K562 (cell line): ENCODE results near the gene NECTIN2. TPM values are rescaled to one million over a fixed set of nuclear protein-coding genes. Genes with fewer than 3 reads are reported as not detected.
A peak's percentile ranks its signal among the peaks of the same experiment; 100 is the strongest.

Experiments used
- ATAC-seq: fragments of 200-7000 bp; cut with Tn5 transposase; 3 replicates; pipeline ENCODE4 v1.9.1; 2020; ENCODE audit warnings: moderate library complexity
- BruUV-seq: library from RNA; stranded (reverse); fragments of 400-500 nt; replicated peaks from 2 replicates; lab custom pipeline; 2021; lab: Mats Ljungman, UMichigan
- CTCF ChIA-PET: fragments of 300-600 bp; formaldehyde crosslinking; extraction: SDS; loops from one replicate; lab custom pipeline; 2021; ENCODE audit warnings: low intra/inter-chr PET ratio; lab: Yijun Ruan, JAX
- POLR2A ChIA-PET: fragments of 300-600, 350-650 bp; sonication (Branson Sonifier 250); formaldehyde crosslinking; extraction: SDS; loops from one replicate; lab custom pipeline; 2021; ENCODE audit warnings: antibody characterized with exemption, inconsistent platforms; lab: Yijun Ruan, JAX
- DNase-seq, 4 experiments: peaks; one replicate each; pipeline versions ENCODE4 v3.0.0 to v3.0.0-alpha.2; 2011 to 2018; ENCODE audit warnings: low spot score in 3 of 4, mixed read lengths in 3 of 4; ENCODE audit errors: extremely low read depth in 1 of 4
- FAIRE-seq: peaks from 2 replicates; lab custom pipeline; 2011; peaks lifted over from hg19 to GRCh38; lab: Jason Lieb, UNC
- H2AFZ ChIP-seq: 2 replicates; pipeline ENCODE4 v1.6.0; 2011; ENCODE audit warnings: low read depth, low read length, control low read depth, inconsistent platforms
- H3K27ac ChIP-seq: fragments of 200-600 bp; 3 replicates; pipeline ENCODE4 v1.8.0; 2011; ENCODE audit warnings: low read depth, mild to moderate bottlenecking, control low read depth, inconsistent platforms, low read length, moderate library complexity, mixed read lengths; ENCODE audit errors: extremely low read depth
- H3K27me3 ChIP-seq, 2 experiments: fragments of 300-600 bp in 1 of 2; 2 replicates in 1 of 2; 3 replicates in 1 of 2; pipeline versions ENCODE4 v1.6.0 to v1.8.0; 2011; ENCODE audit warnings: inconsistent platforms in 2 of 2, low read length in 2 of 2, mild to moderate bottlenecking in 1 of 2, mixed read lengths in 1 of 2, moderate library complexity in 1 of 2; ENCODE audit not compliant: control insufficient read depth in 2 of 2, insufficient read depth in 2 of 2
- H3K36me3 ChIP-seq: fragments of 300-600 bp; 3 replicates; pipeline ENCODE4 v1.8.0; 2011; ENCODE audit warnings: mild to moderate bottlenecking, low read length, inconsistent platforms; ENCODE audit not compliant: control insufficient read depth, insufficient read depth
- H3K4me1 ChIP-seq, 2 experiments: fragments of 200-600 bp in 1 of 2; replicated peaks in 1 of 2; 2 replicates in 1 of 2; 3 replicates in 1 of 2; pipeline versions ENCODE4 v1.5.1 to v1.8.0; 2011; ENCODE audit warnings: inconsistent platforms in 2 of 2, low read length in 2 of 2, mild to moderate bottlenecking in 1 of 2, mixed read lengths in 1 of 2, moderate library complexity in 1 of 2; ENCODE audit not compliant: control insufficient read depth in 2 of 2, insufficient read depth in 2 of 2
- H3K4me2 ChIP-seq: 2 replicates; pipeline ENCODE4 v1.6.1; 2011; ENCODE audit warnings: low read length, control low read depth, inconsistent platforms, mixed read lengths; ENCODE audit not compliant: insufficient read depth
- H3K4me3 ChIP-seq: fragments of 200-600 bp; sonication (generic), shearing (Covaris generic); 2 replicates; pipeline ENCODE4 v1.5.1; 2016; ENCODE audit warnings: control low read depth, inconsistent platforms
- H3K79me2 ChIP-seq: fragments of 200-600 bp; 3 replicates; pipeline ENCODE4 v1.8.0; 2011; ENCODE audit warnings: low read length, inconsistent platforms; ENCODE audit not compliant: control insufficient read depth, insufficient read depth
- H3K9ac ChIP-seq, 2 experiments: 2 replicates each; pipeline versions ENCODE4 v1.6.0 to v1.6.1; 2011; ENCODE audit warnings: low read depth in 2 of 2, low read length in 2 of 2, control low read depth in 1 of 2, inconsistent platforms in 1 of 2, mild to moderate bottlenecking in 1 of 2, mixed read lengths in 1 of 2; ENCODE audit not compliant: insufficient read depth in 1 of 2
- H3K9me1 ChIP-seq: one replicate; pipeline ENCODE4 v1.6.0; 2011; ENCODE audit warnings: inconsistent platforms, mild to moderate bottlenecking, low read length, moderate library complexity; ENCODE audit not compliant: control insufficient read depth, insufficient read depth
- H3K9me3 ChIP-seq: replicated peaks from 2 replicates; pipeline ENCODE4 v1.5.1; 2011; ENCODE audit warnings: low read depth, low read length, inconsistent platforms; ENCODE audit not compliant: control insufficient read depth, insufficient read depth
- H4K20me1 ChIP-seq: replicated peaks from 2 replicates; pipeline ENCODE4 v1.6.1; 2011; ENCODE audit warnings: low read length, inconsistent platforms, mixed read lengths; ENCODE audit not compliant: control insufficient read depth, insufficient read depth
- MEF2A ChIP-seq: IDR thresholded peaks from 2 replicates; pipeline ENCODE4 v1.6.1; 2011; ENCODE audit warnings: low read depth, mild to moderate bottlenecking, low read length, moderate library complexity; ENCODE audit not compliant: control insufficient read depth
- NFXL1 ChIP-seq: fragments of 450-650 bp; formaldehyde crosslinking; IDR thresholded peaks from 2 replicates; pipeline ENCODE4 v1.4.0; 2021; ENCODE audit warnings: mild to moderate bottlenecking
- PHB2 ChIP-seq: fragments of 450-650 bp; IDR thresholded peaks from 2 replicates; pipeline ENCODE4 v1.6.1; 2017; ENCODE audit warnings: low read depth
- RAD21 ChIP-seq, 2 experiments: fragments of 250-450 bp in 1 of 2; fragments of 450-650 bp in 1 of 2; sonication (Bioruptor Pico) in 1 of 2; formaldehyde crosslinking in 1 of 2; IDR thresholded peaks in 1 of 2; conservative IDR thresholded peaks in 1 of 2; 2 replicates each; pipeline versions ENCODE4 v1.4.0 to v1.8.0; 2020 to 2022; ENCODE audit warnings: mild to moderate bottlenecking in 2 of 2, moderate library complexity in 1 of 2
- SMAD1 ChIP-seq: fragments of 150-350 bp; IDR thresholded peaks from 2 replicates; pipeline ENCODE4 v1.6.1; 2014; ENCODE audit warnings: low read length, low read depth; ENCODE audit not compliant: partially characterized antibody
- ZNF165 ChIP-seq: fragments of 250-450 bp; sonication (Bioruptor Pico); IDR thresholded peaks from 2 replicates; pipeline ENCODE4 v1.4.0; 2020; ENCODE audit warnings: borderline replicate concordance
- ZNF324 ChIP-seq: fragments of 250-450 bp; sonication (Bioruptor Pico); IDR thresholded peaks from 2 replicates; pipeline ENCODE4 v1.4.0; 2020; ENCODE audit warnings: mild to moderate bottlenecking
- WGBS: fragments of 100-300 bp; shearing (Covaris generic); methylation state at CpG from one replicate; pipeline ENCODE4 v1.1.6; 2016; ENCODE audit warnings: low coverage, mixed read lengths; ENCODE audit not compliant: insufficient coverage; ENCODE audit errors: missing lambda C conversion rate; 5-methylcytosine and 5-hydroxymethylcytosine counted together
- in situ Hi-C: fragments of 300-500 bp; cut with MboI; formaldehyde crosslinking; loops from 4 replicates; pipeline ENCODE4 v1.15.0; 2018; ENCODE audit warnings: inconsistent platforms, mixed read lengths
- intact Hi-C: fragments of 100-400 bp; cut with micrococcal nuclease; formaldehyde crosslinking; loops from 2 replicates; pipeline ENCODE4 v1.14.2; 2022
- polyA plus RNA-seq, 8 experiments: library from polyadenylated mRNA; depleted of rRNA in 4 of 8; stranded (reverse) in 5 of 8; unstranded in 3 of 8; fragments of >200 nt; fragmentation: Nextera tagmentation in 2 of 8; fragmentation: Illumina TruSeq in 1 of 8; extraction: Ambion mirVana in 2 of 8; extraction: Trizol in 1 of 8; gene quantifications; 2 replicates each; pipeline versions ENCODE4 v1.2.1 to v1.2.3, GENCODE V29; 2011 to 2014; ENCODE audit warnings: inconsistent platforms in 1 of 8, missing spikeins in 1 of 8
- total RNA-seq, 7 experiments: library from RNA; depleted of rRNA in 6 of 7; stranded (reverse); fragments of >200 nt in 6 of 7; fragmentation: Illumina TruSeq in 2 of 7; extraction: Trizol in 2 of 7; gene quantifications; 2 replicates each; pipeline versions ENCODE4 v1.2.1 to v1.2.3, GENCODE V29; 2011 to 2021; ENCODE audit warnings: low replicate concordance in 1 of 7

NECTIN2 gene
- total and polyA plus RNA-seq, 9 of the 15 experiments (the other 6 are each of a cell fraction or from before 2014, with no cell fraction given), result 3.9 to 94.9 (median 34.9) TPM

DNA sequence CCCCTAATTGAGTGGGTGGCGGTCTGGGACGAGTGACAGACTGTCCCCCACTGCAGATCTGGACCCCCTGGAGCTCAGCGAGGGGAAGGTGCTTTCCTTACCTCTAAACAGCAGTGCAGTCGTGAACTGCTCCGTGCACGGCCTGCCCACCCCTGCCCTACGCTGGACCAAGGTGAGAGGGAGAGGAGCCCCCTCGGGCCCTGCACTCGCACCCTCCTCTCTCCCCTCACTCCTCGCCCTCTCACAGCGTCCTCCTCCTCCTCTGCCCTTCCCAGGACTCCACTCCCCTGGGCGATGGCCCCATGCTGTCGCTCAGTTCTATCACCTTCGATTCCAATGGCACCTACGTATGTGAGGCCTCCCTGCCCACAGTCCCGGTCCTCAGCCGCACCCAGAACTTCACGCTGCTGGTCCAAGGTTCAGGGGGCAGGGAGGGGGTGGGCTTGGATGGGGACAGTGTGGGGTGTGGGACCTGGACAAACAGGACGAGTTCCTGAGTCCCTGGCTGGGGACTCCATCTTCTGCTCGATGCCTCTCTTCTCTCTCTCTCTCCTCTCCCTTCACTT is 27.5 kb upstream of the NECTIN2 start (continued):
- TF ChIP-seq NFXL1 (CRISPR knock-in tag) (no peak), SMAD1 (no peak)
- TF ChIP-seq, all 486 proteins: peak for 0

DNA sequence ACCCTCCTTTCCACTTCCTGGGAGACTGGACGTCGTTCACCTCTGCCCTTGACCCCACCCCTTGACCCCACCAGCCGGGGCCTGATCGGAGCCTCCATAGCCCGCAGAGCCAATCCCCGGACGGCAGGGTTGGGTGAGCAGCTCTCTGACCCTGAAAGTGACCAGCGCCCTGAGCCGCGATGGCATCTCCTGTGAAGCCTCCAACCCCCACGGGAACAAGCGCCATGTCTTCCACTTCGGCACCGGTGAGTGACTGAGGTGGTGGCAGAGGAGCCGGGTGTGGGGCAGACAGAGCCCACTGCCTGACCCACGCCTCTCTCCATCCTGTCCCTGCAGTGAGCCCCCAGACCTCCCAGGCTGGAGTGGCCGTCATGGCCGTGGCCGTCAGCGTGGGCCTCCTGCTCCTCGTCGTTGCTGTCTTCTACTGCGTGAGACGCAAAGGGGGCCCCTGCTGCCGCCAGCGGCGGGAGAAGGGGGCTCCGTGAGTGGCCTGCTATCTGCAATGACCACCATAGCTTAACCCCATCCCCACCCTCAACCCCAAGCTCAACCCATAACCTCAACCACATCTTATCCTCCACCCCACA is 26.8 kb upstream of the NECTIN2 start:
- DNase-seq, result peak in 2 of 4 experiments; percentile 8 to 28
- CTCF ChIA-PET, result no interaction called here
- H3K27ac ChIP-seq, result no peak overlapping the region
- POLR2A ChIA-PET, result interaction anchor here (1.8 kb wide), 1 partner anchor 11 kb away, joined by 7 read pairs; no protein-coding TSS in a partner anchor
- no peaks in the 10 kb centered on the region for H3K79me2 ChIP-seq
- ATAC-seq, result no peak
- no peaks in the 10 kb centered on the region for H4K20me1 ChIP-seq
- H3K9ac ChIP-seq, result peak overlapping the region in 1 of 2 experiments; percentile 45; a peak in 2 of 4 replicates
- H3K4me2 ChIP-seq, result no peak overlapping the region
- no peaks in the 10 kb centered on the region for H3K9me1 ChIP-seq
- peaks cover 0 to 24% of the 10 kb centered on the region in 2 experiments; a peak in 2 of 5 replicates for H3K4me1 ChIP-seq
- no peak overlapping the region for H3K4me3 ChIP-seq
- no TSS peak for BruUV-seq
- WGBS, result 11% methylated on average over 15 of the region's 28 CpGs
- TF ChIP-seq PHB2 (no peak), MEF2A (no peak), RAD21 (CRISPR knock-in tag; conservative IDR thresholded peaks at IDR 0.05 in 1 of 2, IDR thresholded peaks at IDR 0.05 in 1 of 2) (no peak), ZNF165 (no peak), ZNF324 (CRISPR knock-in tag) (no peak)
- FAIRE-seq, result no peak
- H3K27me3 ChIP-seq, result peaks cover 26 to 41% of the 10 kb centered on the region in 2 experiments; a peak in 4 of 5 replicates
- intact Hi-C loops, result no loop called here
- in situ Hi-C loops, result no loop called here
- no peak overlapping the region for H2AFZ ChIP-seq
- no peaks in the 10 kb centered on the region for H3K36me3 ChIP-seq
- H3K9me3 ChIP-seq, result no peaks in the 10 kb centered on the region
